ENCODE results near the gene IL36A.

The IL36A gene

GRCh38 chr2:113046465-113046864 is 41.2 kb downstream of the IL36A start:
- intact Hi-C loops (cut with micrococcal nuclease): no loop called here
- H3K36me3 Mint-ChIP-seq (ENCODE audit: low read depth): no peaks in the 10 kb centered on the region
- no peak overlapping the region for H3K4me3 Mint-ChIP-seq
- H3K27me3 Mint-ChIP-seq: peaks cover 4% of the 10 kb centered on the region
- no peak overlapping the region for H3K27ac Mint-ChIP-seq
- H3K4me1 Mint-ChIP-seq (ENCODE audit: low read depth): no peaks in the 10 kb centered on the region
- peaks cover 15% of the 10 kb centered on the region for H3K9me3 Mint-ChIP-seq

- Mint-ChIP-seq H3K27ac (no peak overlapping the region), H3K4me1 (ENCODE audit: low read depth) (no peaks in the 10 kb centered on the region), H3K9me3 (peaks cover 35% of the 10 kb centered on the region), H3K4me3 (no peak overlapping the region), H3K27me3 (peaks cover 8% of the 10 kb centered on the region), H3K36me3 (ENCODE audit: low read depth) (no peaks in the 10 kb centered on the region)
- intact Hi-C loops (cut with micrococcal nuclease): no loop called here
Observed at GRCh38 chr2:113050921-113051895, 45.9 kb downstream of the IL36A start.

DNA sequence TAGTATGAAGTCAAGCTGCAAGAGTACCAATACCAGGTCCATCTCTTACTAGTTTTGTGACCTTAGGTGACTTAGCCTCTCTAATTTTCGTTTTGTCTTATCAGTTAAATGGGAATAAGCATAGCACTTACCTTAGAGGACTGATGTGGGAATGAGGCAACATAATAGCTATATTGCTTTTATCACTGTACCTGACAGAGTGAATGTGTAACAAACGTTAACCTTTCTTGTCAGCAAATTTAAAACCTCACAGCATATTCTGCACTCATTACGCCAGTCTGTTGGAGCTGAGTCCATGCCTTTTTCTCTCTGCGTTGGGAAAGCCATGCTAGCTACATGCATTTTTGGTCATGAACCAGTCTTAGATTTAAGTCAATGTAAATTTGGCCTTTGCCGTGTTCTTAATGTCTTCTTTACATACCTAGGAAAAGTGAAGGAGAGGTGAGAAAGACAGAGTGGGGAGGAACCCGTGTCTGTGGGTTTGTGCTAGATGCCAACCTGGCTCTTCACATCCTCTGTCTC is 47.2 kb downstream of the IL36A start, which contains the start of gene IL36B:
Gene IL36B (minus strand): TSS at position 472 of the 522 bp plus-strand sequence.
- no peak within 1 kb of the TSS for H3K27ac Mint-ChIP-seq
- intact Hi-C loops (cut with micrococcal nuclease): no loop called here
- H3K4me3 Mint-ChIP-seq: no peak within 1 kb of the TSS
- H3K36me3 Mint-ChIP-seq (ENCODE audit: low read depth): no peaks in the 10 kb centered on the region
- peaks cover 8% of the 10 kb centered on the region for H3K27me3 Mint-ChIP-seq
- H3K9me3 Mint-ChIP-seq: peaks cover 35% of the 10 kb centered on the region
- no peaks in the 10 kb centered on the region for H3K4me1 Mint-ChIP-seq (ENCODE audit: low read depth)

- intact Hi-C loops (cut with micrococcal nuclease): no loop called here
- Mint-ChIP-seq H3K4me1 (ENCODE audit: low read depth) (no peaks in the 10 kb centered on the region), H3K36me3 (ENCODE audit: low read depth) (no peaks in the 10 kb centered on the region), H3K27me3 (peaks cover 7% of the 10 kb centered on the region), H3K27ac (no peak overlapping the region), H3K4me3 (no peak overlapping the region), H3K9me3 (peaks cover 35% of the 10 kb centered on the region)
Observed at GRCh38 chr2:113053666-113054065, 48.4 kb downstream of the IL36A start.

DNA sequence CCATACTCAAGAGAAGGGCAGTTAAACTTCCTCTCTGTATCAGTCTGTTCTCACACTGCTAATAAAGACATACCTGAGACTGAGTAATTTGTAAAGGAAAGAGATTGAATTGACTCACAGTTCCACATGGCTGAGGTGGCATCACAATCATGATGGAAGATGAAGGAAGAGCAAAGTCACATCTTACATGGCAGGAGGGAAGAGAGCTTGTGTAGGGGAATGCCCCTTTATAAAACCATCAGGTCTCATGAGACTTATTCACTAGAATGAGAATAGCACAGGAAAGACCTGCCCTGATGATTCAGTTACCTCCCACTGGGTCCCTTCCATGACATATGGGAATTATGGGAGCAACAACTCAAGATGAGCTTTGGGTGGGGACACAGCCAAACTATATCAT is 48.8 kb downstream of the IL36A start:
- Mint-ChIP-seq H3K4me1 (ENCODE audit: low read depth) (no peaks in the 10 kb centered on the region), H3K9me3 (peaks cover 35% of the 10 kb centered on the region), H3K27ac (no peak overlapping the region), H3K4me3 (no peak overlapping the region), H3K27me3 (peaks cover 7% of the 10 kb centered on the region), H3K36me3 (ENCODE audit: low read depth) (no peaks in the 10 kb centered on the region)
- intact Hi-C loops (cut with micrococcal nuclease): no loop called here

- H3K9me3 Mint-ChIP-seq: peaks cover 20% of the 10 kb centered on the region
- intact Hi-C loops (cut with micrococcal nuclease): no loop called here
- H3K27me3 Mint-ChIP-seq: peaks cover 11% of the 10 kb centered on the region
- no peak overlapping the region for H3K27ac Mint-ChIP-seq
- H3K4me3 Mint-ChIP-seq: no peak overlapping the region
- no peaks in the 10 kb centered on the region for H3K4me1 Mint-ChIP-seq (ENCODE audit: low read depth)
- H3K36me3 Mint-ChIP-seq (ENCODE audit: low read depth): no peaks in the 10 kb centered on the region
Observed at GRCh38 chr2:113056521-113056920, 51.3 kb downstream of the IL36A start.

- H3K4me3 Mint-ChIP-seq: no peak overlapping the region
- H3K4me1 Mint-ChIP-seq (ENCODE audit: low read depth): no peaks in the 10 kb centered on the region
- H3K36me3 Mint-ChIP-seq (ENCODE audit: low read depth): no peaks in the 10 kb centered on the region
- H3K27ac Mint-ChIP-seq: no peak overlapping the region
- H3K9me3 Mint-ChIP-seq: peaks cover 20% of the 10 kb centered on the region
- intact Hi-C loops (cut with micrococcal nuclease): no loop called here
- H3K27me3 Mint-ChIP-seq: peaks cover 13% of the 10 kb centered on the region
Observed at GRCh38 chr2:113057117-113057516, 51.9 kb downstream of the IL36A start.

Measured in dendritic cell treated with granulocyte-macrophage colony-stimulating factor and Interleukin-4, amounts not matched to agents 40 ng/mL and 50 ng/mL, for 4 days (primary cell).